HL-60 (cell line): ENCODE data around the gene LGR6.

Experiments
- DNase-seq, 2 experiments: peaks; one replicate each; pipeline ENCODE4 v3.0.0-alpha.2; 2010 to 2020; ENCODE audit warnings: low read depth in 1 of 2, low spot score in 1 of 2
- H3K27ac ChIP-seq: fragments of 250-450 bp; sonication (Bioruptor Pico); replicated peaks from 2 replicates; pipeline ENCODE4 v1.5.1; 2020; ENCODE audit warnings: mild to moderate bottlenecking, moderate library complexity
- H3K27me3 ChIP-seq: fragments of 250-450 bp; sonication (Bioruptor Pico); 2 replicates; pipeline ENCODE4 v1.5.1; 2021; ENCODE audit warnings: mild to moderate bottlenecking, moderate library complexity; ENCODE audit not compliant: insufficient read depth, poor library complexity, severe bottlenecking
- H3K4me3 ChIP-seq: replicated peaks from 2 replicates; pipeline ENCODE4 v1.5.1; 2011; ENCODE audit warnings: mild to moderate bottlenecking, control low read depth, low read length; ENCODE audit not compliant: insufficient read depth
- CTCF ChIP-seq: IDR thresholded peaks from one replicate; pipeline ENCODE4 v1.5.1; 2011; ENCODE audit warnings: low read length, control low read depth, inconsistent platforms; ENCODE audit not compliant: insufficient read depth
- GABPA ChIP-seq: IDR thresholded peaks from 2 replicates; pipeline ENCODE4 v1.6.1; 2012; ENCODE audit warnings: low read depth
- POLR2AphosphoS5 ChIP-seq: IDR thresholded peaks from 2 replicates; pipeline ENCODE4 v1.6.1; 2012; ENCODE audit warnings: low read depth
- REST ChIP-seq: IDR thresholded peaks from 2 replicates; pipeline ENCODE4 v1.6.1; 2012; ENCODE audit warnings: low read depth; ENCODE audit not compliant: insufficient replicate concordance
- SPI1 ChIP-seq: IDR thresholded peaks from 2 replicates; pipeline ENCODE4 v1.6.1; 2012; ENCODE audit warnings: low read depth, mild to moderate bottlenecking, borderline replicate concordance

The LGR6 gene

DNA sequence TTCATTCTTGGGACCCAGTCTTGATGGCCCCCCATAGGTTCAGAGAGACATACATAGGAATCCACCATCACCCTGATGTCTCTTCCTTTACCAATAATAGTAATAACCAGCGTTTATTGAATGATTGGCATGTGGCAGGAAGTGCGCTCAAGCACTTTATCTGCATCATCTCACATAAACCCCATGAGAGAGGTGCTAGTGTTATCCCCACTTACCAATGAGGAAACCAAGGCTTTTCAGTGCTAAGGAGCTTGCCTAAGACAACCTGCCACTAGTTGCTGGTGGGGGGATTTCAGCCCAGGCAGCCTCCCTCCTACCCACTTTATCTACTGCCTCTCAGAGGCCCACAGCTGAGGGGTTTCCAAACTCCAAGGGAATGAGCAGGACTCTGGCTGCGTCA lies 7.7 kb downstream of the LGR6 start:
- H3K27me3 ChIP-seq: peaks cover 15% of the 10 kb centered on the region
- TF ChIP-seq SPI1 (no peak), CTCF (no peak), POLR2AphosphoS5 (no peak), REST (no peak), GABPA (no peak)
- no peak overlapping the region for H3K4me3 ChIP-seq
- no peak for DNase-seq
- H3K27ac ChIP-seq: no peak overlapping the region

DNA sequence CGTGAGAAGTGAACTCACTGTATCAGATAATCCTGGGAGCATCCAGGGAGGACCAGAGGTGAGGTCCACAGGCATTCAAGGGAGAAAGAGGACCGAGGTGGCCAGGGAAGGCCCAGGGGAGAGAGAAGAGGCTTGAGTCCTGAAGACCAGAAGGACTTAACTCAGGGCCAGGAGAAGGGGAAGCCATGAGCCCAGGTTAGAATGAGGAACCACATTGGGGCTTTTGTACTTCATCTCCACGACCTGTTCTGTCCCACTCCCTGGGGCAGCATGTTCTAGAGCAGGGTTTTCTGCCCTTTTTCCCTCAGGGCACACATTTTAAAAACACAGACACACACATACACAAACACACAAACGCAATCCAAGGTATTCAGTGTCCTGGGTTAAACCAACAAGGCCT lies 8.4 kb downstream of the LGR6 start:
- Histone ChIP-seq H3K4me3 (no peak overlapping the region), H3K27me3 (peaks cover 12% of the 10 kb centered on the region)
- TF ChIP-seq GABPA (no peak), SPI1 (no peak), CTCF (no peak), REST (no peak), POLR2AphosphoS5 (no peak)

GRCh38 chr1:202202500-202203168 lies 9.0 kb downstream of the LGR6 start:
- peaks cover 8% of the 10 kb centered on the region for H3K27me3 ChIP-seq
- H3K4me3 ChIP-seq: no peak overlapping the region
- DNase-seq: no peak
- TF ChIP-seq REST (no peak), CTCF (no peak), POLR2AphosphoS5 (no peak), SPI1 (no peak), GABPA (no peak)
- H3K27ac ChIP-seq: no peak overlapping the region

More for the DNA sequence above, 8.4 kb downstream of the LGR6 start:
- peak in 1 of 2 experiments; percentile 38 for DNase-seq
- no peak overlapping the region for H3K27ac ChIP-seq
